GDM1 (cell line): Measurements from ENCODE around the gene TP53TG5.

Experiments
- DNase-seq: peaks from one replicate; lab custom pipeline; 2025; lab: John Stamatoyannopoulos, UW

Gene TP53TG5

DNA sequence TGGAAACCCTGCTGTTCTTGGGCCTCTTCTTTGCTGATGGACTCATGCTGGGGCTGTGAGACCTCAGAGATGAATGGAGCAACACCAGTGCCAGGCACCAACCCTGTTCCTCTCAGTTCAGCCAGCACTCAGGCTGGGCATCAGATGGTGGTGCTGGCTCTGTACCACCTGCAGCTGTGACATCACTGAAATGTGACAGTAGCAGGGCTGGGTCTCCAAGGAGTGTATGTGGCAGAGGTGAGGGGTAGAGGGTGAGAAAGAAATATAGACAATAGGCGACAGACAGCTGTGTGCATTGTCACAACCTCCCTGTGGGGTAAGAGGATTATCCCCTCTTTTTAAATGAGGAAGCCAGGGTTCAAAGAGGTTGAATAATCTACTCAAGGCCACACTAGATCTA, at the start of gene TP53TG5:
Gene TP53TG5, minus strand, starts transcription at position 135 of the 400 bp plus-strand sequence. Its CDS starts 89 bp downstream, at position 46.
- DNase-seq, result no peak

DNA sequence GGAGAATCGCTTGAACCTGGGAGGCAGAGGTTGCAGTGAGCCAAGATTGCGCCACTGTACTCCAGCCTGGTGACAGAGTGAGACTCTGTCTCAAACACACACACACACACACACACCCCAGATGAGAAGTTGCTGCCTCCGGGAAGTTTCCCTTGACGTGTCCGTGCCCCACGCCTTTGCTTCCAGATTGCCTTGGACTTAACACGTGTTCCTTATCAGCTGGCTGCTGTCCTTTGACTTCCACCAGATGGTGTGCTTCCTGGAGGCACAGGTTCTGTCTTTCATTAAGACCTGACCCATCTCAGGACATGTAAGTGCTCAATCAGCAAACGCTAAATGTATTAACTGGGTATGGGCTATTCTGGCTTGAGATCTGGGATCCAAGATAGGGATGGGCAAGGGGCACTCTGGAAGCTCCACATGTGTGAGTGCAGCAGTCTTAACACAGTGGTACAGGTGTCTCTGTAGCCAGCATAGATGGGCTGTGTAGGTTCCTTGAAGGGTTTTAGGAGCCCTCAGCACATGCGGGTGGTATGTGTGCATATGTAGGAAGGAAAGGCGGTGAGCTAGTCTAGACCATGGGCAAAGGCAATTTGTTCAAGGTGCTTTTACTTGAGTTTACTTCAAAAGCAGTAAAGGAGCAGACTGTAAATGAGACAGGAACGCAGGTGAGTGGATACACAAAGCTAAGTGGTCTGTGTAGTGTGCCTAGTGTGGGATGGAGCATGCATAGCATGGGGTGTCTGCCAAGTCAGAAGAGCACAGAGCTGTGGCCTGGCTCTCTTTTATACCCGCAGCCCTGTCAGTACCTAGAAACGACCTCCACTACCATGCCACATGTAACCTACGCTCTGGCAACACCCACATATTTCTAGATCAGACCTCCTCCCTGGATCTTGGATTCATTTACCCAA, 49.4 kb upstream of the TP53TG5 start:
- DNase-seq, result no peak

DNA sequence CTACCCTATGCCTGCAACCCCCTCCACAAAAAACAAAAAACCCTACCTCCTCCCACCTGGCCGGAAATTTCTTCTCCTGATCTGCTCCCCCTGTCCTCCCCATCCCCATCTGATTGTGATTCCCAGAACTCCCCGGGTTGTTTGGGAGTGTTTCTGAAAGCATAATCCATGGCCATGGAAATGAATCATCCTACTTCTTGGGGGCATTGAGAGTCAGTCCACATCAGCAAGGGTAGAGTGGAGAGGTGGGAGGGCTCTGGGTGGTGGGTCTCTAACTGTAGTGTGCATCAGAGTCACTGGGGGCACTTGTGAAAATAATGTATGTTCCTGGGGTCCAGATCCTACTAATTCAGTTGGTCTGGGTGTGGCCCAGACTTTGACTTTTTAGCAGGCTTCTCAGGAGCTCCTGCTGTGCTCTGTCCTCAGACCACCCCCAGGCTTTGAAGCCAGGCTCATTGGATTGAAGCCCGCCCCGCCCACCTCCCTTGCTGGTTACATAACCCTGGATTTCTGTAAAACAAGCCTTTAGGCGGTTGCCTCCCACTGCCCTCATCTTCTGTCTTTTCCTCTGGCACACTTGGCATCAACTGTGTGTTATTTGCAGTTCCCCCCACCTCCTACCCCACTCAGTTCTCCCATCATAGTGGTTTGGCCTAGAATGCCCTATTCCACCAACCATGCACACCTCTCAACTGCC, 48.3 kb upstream of the TP53TG5 start:
- DNase-seq, result no peak

DNA sequence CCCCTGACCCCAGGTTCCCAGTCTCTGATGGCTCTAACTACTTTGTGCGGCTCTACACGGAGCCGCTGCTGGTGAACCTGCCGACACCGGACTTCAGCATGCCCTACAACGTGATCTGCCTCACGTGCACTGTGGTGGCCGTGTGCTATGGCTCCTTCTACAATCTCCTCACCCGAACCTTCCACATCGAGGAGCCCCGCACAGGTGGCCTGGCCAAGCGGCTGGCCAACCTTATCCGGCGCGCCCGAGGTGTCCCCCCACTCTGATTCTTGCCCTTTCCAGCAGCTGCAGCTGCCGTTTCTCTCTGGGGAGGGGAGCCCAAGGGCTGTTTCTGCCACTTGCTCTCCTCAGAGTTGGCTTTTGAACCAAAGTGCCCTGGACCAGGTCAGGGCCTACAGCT, 47.4 kb upstream of the TP53TG5 start:
- no peak for DNase-seq

DNA sequence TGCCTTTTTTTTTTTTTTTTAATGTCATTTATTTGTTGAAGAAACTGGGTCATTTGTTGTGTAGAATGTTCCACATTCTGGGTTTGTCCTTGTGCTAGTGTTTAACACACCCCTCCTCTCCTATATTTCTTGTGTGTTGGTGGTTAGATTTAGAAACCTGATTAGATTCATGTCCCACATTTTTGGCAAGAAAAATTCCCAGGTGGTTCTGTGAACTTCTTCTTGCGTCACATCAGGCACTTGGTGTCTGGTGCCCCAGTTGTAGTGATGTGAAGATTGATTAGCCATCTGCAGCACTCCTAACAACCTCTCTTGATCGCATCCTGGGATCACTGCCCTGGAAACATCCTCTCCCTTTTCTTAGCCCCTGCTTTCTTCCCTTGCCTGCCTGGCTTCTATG, 45.6 kb upstream of the TP53TG5 start:
- DNase-seq, result no peak

DNA sequence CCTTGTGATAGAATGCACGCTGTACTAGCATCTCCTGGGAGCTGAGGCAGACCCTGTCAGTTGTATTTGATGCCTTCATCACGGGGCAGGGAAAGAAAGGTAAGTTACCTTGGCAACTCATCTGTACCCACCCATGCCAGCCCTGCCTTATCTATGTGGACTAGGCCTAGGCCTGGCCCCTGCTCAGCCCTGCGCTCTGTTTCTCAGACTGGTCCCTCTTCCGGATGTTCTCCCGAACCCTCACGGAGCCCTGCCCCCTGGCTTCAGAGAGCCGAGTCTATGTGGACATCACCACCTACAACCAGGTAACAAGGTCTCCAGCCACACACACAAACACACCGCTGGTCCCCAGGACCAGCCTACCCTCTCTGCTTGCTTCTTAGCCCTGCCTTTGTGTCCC, 42.0 kb upstream of the TP53TG5 start:
- no peak for DNase-seq

DNA sequence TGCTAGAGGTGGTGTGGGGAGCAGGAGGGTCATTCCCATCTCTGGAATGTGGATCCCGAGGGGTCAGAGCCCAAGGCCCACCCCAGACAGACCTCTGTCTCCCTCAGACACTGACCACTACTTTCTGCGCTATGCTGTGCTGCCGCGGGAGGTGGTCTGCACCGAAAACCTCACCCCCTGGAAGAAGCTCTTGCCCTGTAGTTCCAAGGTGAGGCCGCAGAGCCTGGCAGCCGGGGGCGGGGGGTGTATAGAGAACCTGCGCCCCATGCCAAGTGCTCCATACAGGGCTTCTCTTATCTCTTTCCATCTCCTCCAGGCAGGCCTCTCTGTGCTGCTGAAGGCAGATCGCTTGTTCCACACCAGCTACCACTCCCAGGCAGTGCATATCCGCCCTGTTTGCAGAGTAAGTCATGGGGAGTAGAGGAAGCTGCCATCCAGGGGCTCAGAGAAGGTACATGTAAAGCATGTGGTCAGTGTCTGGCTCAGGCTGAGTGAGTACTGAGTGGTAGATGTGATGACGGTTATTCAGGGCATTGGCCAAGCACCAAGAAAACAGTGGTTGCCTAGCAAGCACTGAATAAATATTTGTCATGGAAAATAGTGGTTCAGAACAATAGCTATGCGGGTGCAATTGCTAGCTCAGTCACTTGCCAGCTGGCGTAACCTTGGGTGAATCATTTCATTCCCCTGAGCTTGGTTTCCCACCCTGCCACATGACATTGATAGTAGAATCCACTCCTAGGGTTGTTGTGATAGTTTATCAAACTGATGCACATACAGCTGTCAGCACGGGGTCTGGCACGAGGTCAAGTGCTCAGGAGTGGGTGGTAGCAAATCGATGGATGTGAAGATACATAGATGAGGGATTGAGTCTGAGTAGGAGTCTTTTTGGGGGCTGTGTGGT, 41.3 kb upstream of the TP53TG5 start:
- no peak for DNase-seq

DNA sequence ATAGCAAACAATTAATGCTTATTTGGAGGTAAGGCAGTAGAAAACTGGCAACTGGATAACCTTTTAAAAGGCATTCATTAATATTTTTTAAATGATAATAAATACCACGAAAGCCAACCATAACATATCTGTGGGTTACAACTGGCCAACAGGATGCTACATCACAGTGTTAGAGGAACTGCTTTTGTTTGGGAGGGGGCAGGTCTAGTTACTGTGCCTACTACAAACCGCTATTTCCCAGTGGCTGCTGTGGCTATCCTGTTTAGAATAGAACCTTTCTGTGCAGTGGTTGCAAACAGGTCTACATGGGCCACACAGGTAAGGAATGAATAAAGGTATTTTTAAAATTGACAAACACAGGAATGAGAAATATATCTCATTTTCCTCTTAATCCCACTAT, 38.8 kb upstream of the TP53TG5 start:
- no peak for DNase-seq

DNA sequence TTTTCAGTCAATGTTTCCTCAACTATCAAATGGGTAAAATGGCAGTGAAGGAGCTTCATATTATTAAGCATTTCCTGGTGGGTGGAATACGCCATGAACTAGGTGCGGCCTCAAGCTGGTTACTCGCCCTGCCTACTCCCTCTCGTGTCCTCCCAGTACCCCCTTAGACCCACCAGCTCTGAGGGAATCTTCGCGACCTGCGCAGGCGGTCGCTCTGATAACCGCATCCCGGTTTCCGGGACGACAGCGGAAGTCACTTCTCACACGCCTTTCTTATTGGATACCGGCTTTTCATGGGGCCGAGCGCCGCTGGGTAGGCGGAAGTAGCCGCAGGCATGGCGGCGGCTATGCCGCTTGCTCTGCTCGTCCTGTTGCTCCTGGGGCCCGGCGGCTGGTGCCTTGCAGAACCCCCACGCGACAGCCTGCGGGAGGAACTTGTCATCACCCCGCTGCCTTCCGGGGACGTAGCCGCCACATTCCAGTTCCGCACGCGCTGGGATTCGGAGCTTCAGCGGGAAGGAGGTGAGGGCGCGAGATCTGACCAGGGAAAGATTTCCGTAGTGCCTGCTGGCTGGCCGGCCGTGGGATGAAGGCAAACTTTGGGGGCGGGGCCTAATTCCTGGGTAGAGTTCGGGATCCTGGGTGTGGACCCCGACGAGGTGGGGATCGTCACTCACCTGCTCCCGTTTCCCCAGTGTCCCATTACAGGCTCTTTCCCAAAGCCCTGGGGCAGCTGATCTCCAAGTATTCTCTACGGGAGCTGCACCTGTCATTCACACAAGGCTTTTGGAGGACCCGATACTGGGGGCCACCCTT, 37.9 kb upstream of the TP53TG5 start, which contains the start of gene PIGT:
Gene PIGT, plus strand, starts transcription at position 320 of the 816 bp plus-strand sequence. Its CDS starts 16 bp downstream, at position 336.
- DNase-seq, result peak; percentile 81

DNA sequence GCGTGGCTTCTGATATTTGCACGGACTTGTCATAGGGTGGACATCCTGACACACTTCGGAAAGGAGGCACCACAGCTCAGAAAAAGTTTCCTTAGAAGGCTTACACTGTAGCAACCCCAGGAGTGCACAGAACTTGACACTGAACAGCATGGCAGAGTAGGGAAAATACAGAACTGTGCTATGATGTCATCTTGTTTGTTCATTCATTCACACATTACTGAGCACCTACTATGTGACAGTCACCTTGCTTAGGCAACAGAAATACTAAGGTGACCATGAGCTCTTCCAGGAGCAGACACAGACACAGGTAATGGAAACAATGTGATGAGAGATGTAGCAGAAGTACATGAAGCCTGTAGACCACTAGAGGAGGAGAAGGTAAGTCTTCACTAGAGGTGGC, 35.4 kb upstream of the TP53TG5 start:
- DNase-seq, result no peak

DNA sequence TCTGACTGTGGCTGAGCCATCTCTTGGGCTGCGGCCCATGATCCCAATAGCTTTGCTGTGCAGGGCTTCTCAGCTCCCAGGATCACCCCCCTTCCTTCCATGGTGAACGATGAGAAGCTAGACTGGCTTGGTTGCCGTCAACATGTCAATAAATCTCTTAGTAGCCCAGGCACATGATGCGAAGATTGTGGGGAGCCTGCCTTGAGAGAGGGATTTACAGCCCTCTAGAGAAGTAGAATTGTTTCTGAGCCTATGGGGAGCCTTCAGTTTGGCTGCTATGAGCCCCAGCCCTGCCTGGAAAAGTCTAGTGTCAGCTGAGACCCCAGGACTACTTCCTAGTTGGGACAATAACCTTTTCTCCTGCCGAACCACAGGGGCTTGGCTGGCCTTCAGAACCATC, 34.5 kb upstream of the TP53TG5 start:
- no peak for DNase-seq

DNA sequence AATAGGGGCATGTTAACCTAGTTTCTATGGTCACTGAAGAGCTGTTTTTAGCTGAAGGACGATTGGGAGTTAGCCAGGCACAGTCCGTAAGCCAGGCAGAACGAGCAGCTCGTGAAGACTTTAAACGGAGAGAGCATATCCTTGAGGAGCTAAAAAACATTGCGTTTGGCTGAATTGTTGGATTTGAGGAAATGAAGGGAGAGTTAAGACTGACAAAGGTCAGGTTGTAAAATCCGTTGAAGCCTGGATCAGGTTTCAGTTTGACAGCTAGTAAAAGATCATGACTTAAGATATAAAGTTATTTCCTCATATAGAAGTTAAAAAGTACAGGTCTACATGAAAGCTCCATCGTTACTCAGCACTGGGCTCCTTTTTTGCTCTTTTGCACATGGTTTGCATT, 32.8 kb upstream of the TP53TG5 start:
- no peak for DNase-seq

DNA sequence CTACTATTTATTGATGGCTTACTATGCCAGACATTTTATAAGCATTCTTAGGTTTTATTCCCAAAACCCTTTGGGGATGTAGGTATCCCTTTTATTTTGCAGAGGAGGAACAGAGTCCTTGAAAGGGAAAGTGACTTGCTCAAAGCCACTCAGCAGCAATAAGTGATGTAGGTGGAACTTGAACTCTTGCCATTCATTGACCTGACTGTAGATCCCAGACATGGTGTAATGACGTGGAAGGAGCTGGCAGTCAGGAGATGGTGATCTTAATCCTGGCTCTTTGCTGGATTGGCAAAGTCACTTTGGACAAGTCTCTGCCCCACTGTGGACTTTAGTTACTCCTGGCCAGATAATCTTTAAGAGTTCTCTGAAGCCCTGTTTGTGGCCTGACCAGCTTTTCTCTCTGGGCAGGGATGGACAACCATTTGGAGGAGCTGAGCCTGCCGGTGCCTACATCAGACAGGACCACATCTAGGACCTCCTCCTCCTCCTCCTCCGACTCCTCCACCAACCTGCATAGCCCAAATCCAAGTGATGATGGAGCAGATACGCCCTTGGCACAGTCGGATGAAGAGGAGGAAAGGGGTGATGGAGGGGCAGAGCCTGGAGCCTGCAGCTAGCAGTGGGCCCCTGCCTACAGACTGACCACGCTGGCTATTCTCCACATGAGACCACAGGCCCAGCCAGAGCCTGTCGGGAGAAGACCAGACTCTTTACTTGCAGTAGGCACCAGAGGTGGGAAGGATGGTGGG, 31.6 kb upstream of the TP53TG5 start:
- DNase-seq, result no peak

DNA sequence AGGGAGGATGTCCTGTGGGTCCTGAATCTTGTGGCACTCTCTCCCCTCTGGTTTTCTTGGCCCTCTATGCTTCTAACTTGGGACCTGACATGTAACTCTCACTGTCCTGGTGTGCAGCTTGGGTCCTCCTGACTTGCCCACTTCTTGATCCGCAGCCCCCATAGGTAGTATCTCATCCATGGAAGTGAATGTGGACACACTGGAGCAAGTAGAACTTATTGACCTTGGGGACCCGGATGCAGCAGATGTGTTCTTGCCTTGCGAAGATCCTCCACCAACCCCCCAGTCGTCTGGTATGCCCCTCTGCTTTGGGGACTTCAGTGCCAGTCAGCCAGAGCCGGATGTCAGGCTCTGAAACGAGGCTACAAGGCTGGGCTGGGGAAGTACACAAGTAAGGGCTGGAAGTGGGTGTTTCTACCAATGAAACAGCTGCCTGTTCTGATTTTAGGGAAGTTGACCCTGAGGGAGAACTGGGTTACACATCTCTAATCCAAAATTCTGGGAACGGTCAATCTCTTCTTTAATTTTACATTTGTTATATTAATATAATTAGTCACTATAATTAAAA, 30.6 kb upstream of the TP53TG5 start:
- DNase-seq, result no peak

DNA sequence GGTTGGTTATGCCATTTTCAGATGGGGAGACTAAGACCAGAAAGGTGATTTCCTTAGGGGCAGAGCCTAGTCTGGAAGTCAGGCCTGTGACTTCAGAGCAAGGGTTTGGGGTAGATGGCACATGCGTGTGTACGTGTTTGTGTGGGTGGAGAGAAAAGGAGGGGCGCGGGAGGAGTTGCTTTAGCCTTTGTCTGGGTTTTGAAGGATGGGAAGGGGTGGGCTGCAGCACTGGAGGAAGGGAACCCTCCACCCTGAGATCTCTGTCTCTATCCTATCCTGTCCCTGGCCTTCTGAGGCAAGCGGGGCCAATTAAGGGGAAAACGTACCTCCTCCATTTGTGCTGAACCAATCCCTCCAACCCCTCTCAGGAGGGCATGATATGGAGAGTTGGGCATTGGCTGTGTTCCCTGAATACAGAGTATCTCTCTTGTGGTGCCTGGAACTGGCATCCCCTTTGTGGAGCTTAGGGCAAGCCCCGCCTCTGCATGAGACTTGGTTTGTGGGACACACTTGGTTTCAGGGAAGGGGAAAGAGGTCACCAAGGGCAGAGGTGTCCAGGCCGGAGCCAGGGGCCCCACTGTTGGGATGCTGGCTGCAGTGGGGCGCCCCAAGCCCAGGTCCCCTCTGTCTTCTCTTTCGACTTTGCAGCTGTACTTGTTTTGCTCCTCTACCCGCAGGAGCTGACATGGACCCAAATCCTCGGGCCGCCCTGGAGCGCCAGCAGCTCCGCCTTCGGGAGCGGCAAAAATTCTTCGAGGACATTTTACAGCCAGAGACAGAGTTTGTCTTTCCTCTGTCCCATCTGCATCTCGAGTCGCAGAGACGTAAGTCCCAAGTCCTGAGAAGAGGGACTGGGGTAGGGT, 29.9 kb upstream of the TP53TG5 start, which contains the start of gene DBNDD2:
Gene DBNDD2, plus strand, starts transcription at position 507 of the 863 bp plus-strand sequence. Its CDS starts 179 bp downstream, at position 686.
- DNase-seq, result no peak

DNA sequence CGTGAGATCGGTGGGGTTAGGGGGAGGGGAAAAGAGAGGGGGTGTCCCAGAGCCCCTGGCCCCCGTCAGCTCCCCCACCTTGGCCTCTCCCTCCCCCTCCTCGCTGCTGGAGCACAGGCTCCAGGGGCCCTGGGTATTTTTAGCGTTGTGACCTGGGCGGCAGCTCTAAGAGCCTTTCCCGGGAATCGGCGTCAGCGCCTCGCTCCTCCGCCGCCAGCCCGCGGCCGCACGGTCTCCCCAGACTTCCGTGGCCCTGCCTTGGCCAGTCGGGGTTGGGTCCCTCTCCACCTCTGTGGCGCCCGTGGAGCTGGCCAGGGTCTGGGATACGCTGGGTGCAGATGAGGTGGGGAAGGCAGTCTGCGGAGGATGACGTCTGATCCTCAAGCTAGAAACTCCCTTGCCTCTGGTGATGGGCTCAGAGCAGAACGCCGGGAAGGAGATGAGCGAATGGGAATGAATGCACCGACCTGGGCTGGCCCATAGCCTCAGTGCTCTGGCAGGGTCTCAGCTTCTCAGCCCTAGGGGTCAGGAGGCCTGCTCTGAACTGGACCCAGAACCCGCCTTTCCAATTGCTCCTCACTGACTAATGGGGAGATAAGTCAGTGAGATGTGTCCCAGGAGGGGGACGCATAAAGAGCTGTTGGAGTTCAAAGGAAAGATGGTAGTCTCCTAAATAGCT, 29.1 kb upstream of the TP53TG5 start:
- no peak for DNase-seq

DNA sequence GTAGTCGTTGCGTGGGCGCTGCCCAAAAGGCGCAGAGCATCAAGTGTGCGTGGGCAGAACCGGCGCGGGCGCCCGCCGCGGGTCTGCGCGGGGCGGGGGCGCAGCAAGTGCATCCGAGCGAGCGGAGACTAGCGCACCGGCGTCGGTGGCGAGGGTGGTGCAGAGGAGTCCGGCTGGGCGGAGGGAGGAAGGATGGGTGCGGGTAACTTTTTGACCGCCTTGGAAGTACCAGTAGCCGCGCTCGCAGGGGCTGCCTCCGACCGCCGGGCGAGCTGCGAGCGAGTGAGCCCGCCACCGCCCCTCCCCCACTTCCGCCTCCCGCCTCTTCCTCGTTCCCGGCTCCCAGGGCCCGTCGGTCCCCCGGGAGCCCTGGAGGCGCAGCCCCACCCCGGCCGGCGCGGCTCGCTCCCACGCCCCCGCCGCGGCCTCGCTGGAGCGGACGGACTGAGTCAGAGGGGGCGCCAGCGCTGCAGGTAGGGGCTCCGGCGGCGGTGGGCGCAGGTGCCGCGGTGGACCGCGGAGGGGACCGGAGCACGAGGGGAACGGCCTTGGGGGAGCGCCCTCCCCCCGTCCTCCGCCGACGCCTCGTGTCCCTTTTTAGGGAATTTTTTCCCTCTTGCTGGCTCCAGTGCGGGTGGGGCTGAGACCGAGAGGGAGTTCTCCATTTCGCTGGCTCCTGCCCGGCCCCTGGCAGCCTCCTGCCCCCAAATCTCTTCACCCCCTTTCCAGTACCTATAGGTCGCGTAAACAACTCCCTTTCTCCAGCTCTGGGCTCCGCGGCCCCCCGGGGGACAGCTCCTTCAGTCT, 28.3 kb upstream of the TP53TG5 start:
- DNase-seq, result peak; percentile 4
